Measurements from ENCODE around the gene MAP2.

DNA sequence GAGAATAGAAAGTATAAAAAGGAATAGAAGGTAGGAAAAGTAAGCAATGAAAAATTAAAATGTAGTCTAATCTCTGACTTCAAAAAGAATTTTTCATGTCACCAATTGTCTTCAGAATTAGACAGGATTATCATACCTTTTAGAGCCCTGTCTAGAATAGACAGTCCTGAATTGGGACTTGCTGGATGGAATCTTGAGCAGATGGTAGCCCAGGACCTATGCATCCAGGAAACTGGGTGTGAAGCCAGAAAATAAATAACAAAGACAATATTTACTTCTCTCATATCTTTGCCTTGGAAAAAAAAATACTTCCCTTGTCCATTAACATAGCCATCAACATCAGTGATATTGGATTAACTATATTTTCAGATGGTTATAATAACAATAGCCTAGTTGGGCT, 250.0 kb downstream of the MAP2 start:
- TF ChIP-seq, protein P1, sequence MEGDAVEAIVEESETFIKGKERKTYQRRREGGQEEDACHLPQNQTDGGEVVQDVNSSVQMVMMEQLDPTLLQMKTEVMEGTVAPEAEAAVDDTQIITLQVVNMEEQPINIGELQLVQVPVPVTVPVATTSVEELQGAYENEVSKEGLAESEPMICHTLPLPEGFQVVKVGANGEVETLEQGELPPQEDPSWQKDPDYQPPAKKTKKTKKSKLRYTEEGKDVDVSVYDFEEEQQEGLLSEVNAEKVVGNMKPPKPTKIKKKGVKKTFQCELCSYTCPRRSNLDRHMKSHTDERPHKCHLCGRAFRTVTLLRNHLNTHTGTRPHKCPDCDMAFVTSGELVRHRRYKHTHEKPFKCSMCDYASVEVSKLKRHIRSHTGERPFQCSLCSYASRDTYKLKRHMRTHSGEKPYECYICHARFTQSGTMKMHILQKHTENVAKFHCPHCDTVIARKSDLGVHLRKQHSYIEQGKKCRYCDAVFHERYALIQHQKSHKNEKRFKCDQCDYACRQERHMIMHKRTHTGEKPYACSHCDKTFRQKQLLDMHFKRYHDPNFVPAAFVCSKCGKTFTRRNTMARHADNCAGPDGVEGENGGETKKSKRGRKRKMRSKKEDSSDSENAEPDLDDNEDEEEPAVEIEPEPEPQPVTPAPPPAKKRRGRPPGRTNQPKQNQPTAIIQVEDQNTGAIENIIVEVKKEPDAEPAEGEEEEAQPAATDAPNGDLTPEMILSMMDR (IDR thresholded peaks at IDR 0.05), result no peak
- TF ChIP-seq POLR2A (IDR thresholded peaks at IDR 0.05), result no peak
